ENCODE data around the gene KLF17.

KLF17 gene

GRCh38 chr1:44161546-44161945, 42.9 kb downstream of the KLF17 start:
- Mint-ChIP-seq H3K4me1 (no peaks in the 10 kb centered on the region), H3K36me3 (no peaks in the 10 kb centered on the region), H3K4me3 (no peak overlapping the region), H3K27ac (no peak overlapping the region), H3K9me3 (no peaks in the 10 kb centered on the region), H3K27me3 (no peaks in the 10 kb centered on the region)

- H3K4me1 Mint-ChIP-seq = no peaks in the 10 kb centered on the region
- peaks cover 10% of the 10 kb centered on the region for H3K9me3 Mint-ChIP-seq
- no peak overlapping the region for H3K27ac Mint-ChIP-seq
- peaks cover 8% of the 10 kb centered on the region for H3K36me3 Mint-ChIP-seq
- H3K4me3 Mint-ChIP-seq = no peak overlapping the region
- H3K27me3 Mint-ChIP-seq = peaks cover 8% of the 10 kb centered on the region
These were observed 50.0 kb downstream of the KLF17 start for GRCh38 chr1:44168520-44169098.

GRCh38 chr1:44170281-44170823, 51.7 kb downstream of the KLF17 start:
- Mint-ChIP-seq H3K27me3 (peaks cover 10% of the 10 kb centered on the region), H3K4me3 (no peak overlapping the region), H3K27ac (no peak overlapping the region), H3K36me3 (peaks cover 8% of the 10 kb centered on the region), H3K9me3 (peaks cover 10% of the 10 kb centered on the region), H3K4me1 (no peaks in the 10 kb centered on the region)

GRCh38 chr1:44174630-44175029, 56.0 kb downstream of the KLF17 start:
- no peaks in the 10 kb centered on the region for H3K36me3 Mint-ChIP-seq
- H3K27ac Mint-ChIP-seq = no peak overlapping the region
- H3K4me3 Mint-ChIP-seq = no peak overlapping the region
- H3K27me3 Mint-ChIP-seq = peaks cover 11% of the 10 kb centered on the region
- no peaks in the 10 kb centered on the region for H3K9me3 Mint-ChIP-seq
- H3K4me1 Mint-ChIP-seq = no peaks in the 10 kb centered on the region

All from activated naive CD4-positive, alpha-beta T cell treated with anti-CD3 and anti-CD28 coated beads, Interleukin-2, amount 50 U/mL, for 24 hours (primary cell).